H1 (cell line): ENCODE measurements around the gene PTER. TPM values are rescaled to one million over a fixed set of nuclear protein-coding genes. Genes with fewer than 3 reads are reported as not detected.

Experiments used
- CTCF ChIA-PET: fragments of 300-600 bp; sonication (Branson Sonifier 250); formaldehyde crosslinking; loops from one replicate; lab custom pipeline; 2021; ENCODE audit not compliant: partially characterized antibody; lab: Charles Lee
- POLR2A ChIA-PET: fragments of 300-600 bp; sonication (Branson Sonifier 250); formaldehyde crosslinking; loops from one replicate; lab custom pipeline; 2021; ENCODE audit warnings: inconsistent platforms; ENCODE audit not compliant: partially characterized antibody; lab: Charles Lee
- DNase-seq, 2 experiments: peaks; one replicate each; pipeline versions ENCODE4 v3.0.0 to v3.0.0-alpha.2; 2010 to 2022; ENCODE audit warnings: low spot score in 2 of 2, low read depth in 1 of 2, mixed read lengths in 1 of 2
- FAIRE-seq: peaks from 2 replicates; lab custom pipeline; 2011; peaks lifted over from hg19 to GRCh38; lab: Jason Lieb, UNC
- H2AFZ ChIP-seq: 2 replicates; pipeline ENCODE4 v1.8.1; 2012; ENCODE audit warnings: low read length, inconsistent platforms
- H2AK5ac ChIP-seq: 2 replicates; pipeline ENCODE4 v1.6.1; 2013; ENCODE audit warnings: low read depth, low read length
- H2BK120ac ChIP-seq: replicated peaks from 2 replicates; pipeline ENCODE3; 2013; ENCODE audit warnings: low read depth, low read length, inconsistent platforms
- H2BK12ac ChIP-seq: 2 replicates; pipeline ENCODE4 v1.6.1; 2013; ENCODE audit warnings: low read depth, low read length
- H2BK15ac ChIP-seq: 2 replicates; pipeline ENCODE4 v1.6.1; 2013; ENCODE audit warnings: low read length
- H2BK20ac ChIP-seq: 2 replicates; pipeline ENCODE4 v1.6.1; 2013; ENCODE audit warnings: low read length
- H2BK5ac ChIP-seq: 2 replicates; pipeline ENCODE4 v1.6.1; 2013; ENCODE audit warnings: low read depth, low read length
- H3K14ac ChIP-seq: 2 replicates; pipeline ENCODE4 v1.6.1; 2013; ENCODE audit warnings: inconsistent platforms; ENCODE audit not compliant: insufficient read length
- H3K18ac ChIP-seq: 2 replicates; pipeline ENCODE4 v1.6.1; 2013; ENCODE audit warnings: low read length; ENCODE audit errors: extremely low read depth
- H3K23ac ChIP-seq: 2 replicates; pipeline ENCODE4 v1.6.1; 2013; ENCODE audit warnings: inconsistent platforms; ENCODE audit not compliant: insufficient read length
- H3K23me2 ChIP-seq: 2 replicates; pipeline ENCODE4 v1.6.1; 2013; ENCODE audit warnings: low read depth, low read length
- H3K27ac ChIP-seq: 2 replicates; pipeline ENCODE4 v1.6.1; 2011; ENCODE audit warnings: low read depth, low read length, inconsistent platforms
- H3K27me3 ChIP-seq, 4 experiments: replicated peaks in 1 of 4; 1 replicate in 1 of 4; 2 replicates in 3 of 4; pipeline versions ENCODE4 v1.6.1 to v1.8.1; 2011 to 2013; ENCODE audit warnings: low read length in 3 of 4, mild to moderate bottlenecking in 3 of 4, inconsistent platforms in 2 of 4, mixed read lengths in 2 of 4, moderate library complexity in 1 of 4; ENCODE audit not compliant: control insufficient read depth in 3 of 4, insufficient read depth in 3 of 4; ENCODE audit errors: extremely low read depth in 1 of 4
- H3K36me3 ChIP-seq, 4 experiments: 2 replicates each; pipeline versions ENCODE4 v1.6.1 to v1.8.1; 2011 to 2013; ENCODE audit warnings: mild to moderate bottlenecking in 4 of 4, low read length in 3 of 4, moderate library complexity in 2 of 4, control low read depth in 1 of 4, inconsistent platforms in 1 of 4; ENCODE audit not compliant: insufficient read depth in 4 of 4, control insufficient read depth in 2 of 4
- H3K4ac ChIP-seq: replicated peaks from 2 replicates; pipeline ENCODE3; 2013; ENCODE audit warnings: low read length, low read depth, mixed read lengths, inconsistent platforms; ENCODE audit not compliant: insufficient read length
- H3K4me1 ChIP-seq, 4 experiments: replicated peaks in 1 of 4; 1 replicate in 1 of 4; 2 replicates in 3 of 4; pipeline versions ENCODE4 v1.6.1 to v1.8.1; 2011 to 2013; ENCODE audit warnings: low read length in 3 of 4, inconsistent platforms in 2 of 4, mixed read lengths in 1 of 4; ENCODE audit not compliant: insufficient read depth in 4 of 4, control insufficient read depth in 3 of 4
- H3K4me2 ChIP-seq, 2 experiments: 2 replicates each; pipeline versions ENCODE4 v1.6.1 to v1.8.1; 2011 to 2013; ENCODE audit warnings: low read depth in 2 of 2, low read length in 2 of 2, control low read depth in 1 of 2, inconsistent platforms in 1 of 2, mild to moderate bottlenecking in 1 of 2; ENCODE audit not compliant: insufficient read depth in 1 of 2
- H3K4me3 ChIP-seq, 4 experiments: fragments of 200-600, 300-600 bp in 1 of 4; sonication (generic), shearing (Covaris generic), sonication (Bioruptor Twin) in 1 of 4; 2 replicates each; pipeline versions ENCODE4 v1.5.1 to v1.8.1; 2011 to 2016; ENCODE audit warnings: low read length in 4 of 4, low read depth in 3 of 4, control low read depth in 2 of 4, inconsistent platforms in 2 of 4, mild to moderate bottlenecking in 2 of 4, mixed read lengths in 1 of 4, moderate library complexity in 1 of 4; ENCODE audit not compliant: insufficient read depth in 2 of 4; ENCODE audit errors: extremely low read depth in 1 of 4
- H3K56ac ChIP-seq: replicated peaks from 2 replicates; pipeline ENCODE3; 2013; ENCODE audit warnings: low read depth, mild to moderate bottlenecking, mixed read lengths, low read length, inconsistent platforms; ENCODE audit not compliant: insufficient read length
- H3K79me1 ChIP-seq: 2 replicates; pipeline ENCODE4 v1.6.1; 2013; ENCODE audit warnings: low read depth, low read length, control low read depth
- H3K79me2 ChIP-seq, 2 experiments: 2 replicates each; pipeline versions ENCODE4 v1.6.1 to v1.8.1; 2012 to 2013; ENCODE audit warnings: low read length in 2 of 2, mild to moderate bottlenecking in 2 of 2, inconsistent platforms in 1 of 2; ENCODE audit not compliant: insufficient read depth in 2 of 2, control insufficient read depth in 1 of 2
- H3K9ac ChIP-seq, 4 experiments: replicated peaks in 1 of 4; 1 replicate in 1 of 4; 2 replicates in 3 of 4; pipeline versions ENCODE4 v1.6.1 to v1.8.1; 2011 to 2013; ENCODE audit warnings: low read depth in 3 of 4, low read length in 3 of 4, control low read depth in 2 of 4, mild to moderate bottlenecking in 2 of 4, moderate library complexity in 2 of 4, inconsistent platforms in 1 of 4; ENCODE audit errors: extremely low read depth in 1 of 4
- H3K9me3 ChIP-seq, 2 experiments: 2 replicates each; pipeline versions ENCODE4 v1.6.1 to v1.8.1; 2012 to 2013; ENCODE audit warnings: mild to moderate bottlenecking in 2 of 2, moderate library complexity in 2 of 2, control low read depth in 1 of 2, inconsistent platforms in 1 of 2, low read depth in 1 of 2, low read length in 1 of 2, mixed read lengths in 1 of 2; ENCODE audit not compliant: insufficient read depth in 2 of 2
- H4K20me1 ChIP-seq, 2 experiments: replicated peaks in 1 of 2; 2 replicates each; pipeline versions ENCODE3 to v1.8.1; 2011 to 2013; ENCODE audit warnings: inconsistent platforms in 2 of 2, low read length in 2 of 2, mild to moderate bottlenecking in 1 of 2; ENCODE audit not compliant: insufficient read depth in 2 of 2, control insufficient read depth in 1 of 2
- H4K5ac ChIP-seq: 2 replicates; pipeline ENCODE4 v1.6.1; 2013; ENCODE audit warnings: low read length, low read depth, mixed read lengths, inconsistent platforms; ENCODE audit not compliant: insufficient read length
- H4K8ac ChIP-seq: 2 replicates; pipeline ENCODE4 v1.8.0; 2013; ENCODE audit warnings: mild to moderate bottlenecking, moderate library complexity, low read length, inconsistent platforms; ENCODE audit not compliant: insufficient read depth; ENCODE audit errors: extremely low read depth
- H4K91ac ChIP-seq: replicated peaks from 2 replicates; pipeline ENCODE3; 2013; ENCODE audit warnings: low read length, mixed read lengths, inconsistent platforms; ENCODE audit not compliant: insufficient read length
- ATF2 ChIP-seq: IDR thresholded peaks from 2 replicates; pipeline ENCODE4 v1.6.1; 2012; ENCODE audit warnings: low read length, inconsistent platforms
- CEBPB ChIP-seq: IDR thresholded peaks from 2 replicates; pipeline ENCODE4 v1.6.1; 2012; ENCODE audit warnings: low read depth, low read length
- CHD1 ChIP-seq: IDR thresholded peaks from 2 replicates; pipeline ENCODE4 v1.6.1; 2012; ENCODE audit warnings: low read depth, low read length, improper control_type of control experiment
- CREB1 ChIP-seq: IDR thresholded peaks from 2 replicates; pipeline ENCODE4 v1.6.1; 2012; ENCODE audit warnings: inconsistent platforms
- FOSL1 ChIP-seq: IDR thresholded peaks from 2 replicates; pipeline ENCODE4 v1.6.1; 2011; ENCODE audit warnings: mild to moderate bottlenecking, low read depth, low read length, moderate library complexity; ENCODE audit not compliant: insufficient read depth
- KDM4A ChIP-seq: IDR thresholded peaks from one replicate; pipeline ENCODE4 v1.7.1; 2012; ENCODE audit warnings: low read depth, mild to moderate bottlenecking, moderate library complexity, low read length, inconsistent platforms; ENCODE audit not compliant: severe bottlenecking
- MAFK ChIP-seq: IDR thresholded peaks from 2 replicates; pipeline ENCODE4 v1.6.1; 2012; ENCODE audit warnings: low read depth, mild to moderate bottlenecking, improper control_type of control experiment, low read length
- NANOG ChIP-seq: IDR thresholded peaks from 2 replicates; pipeline ENCODE4 v1.6.1; 2011; ENCODE audit warnings: low read length, low read depth, mild to moderate bottlenecking, inconsistent platforms; ENCODE audit not compliant: insufficient read depth, poor library complexity, severe bottlenecking
- SRF ChIP-seq: IDR thresholded peaks from 2 replicates; pipeline ENCODE4 v1.6.1; 2011; ENCODE audit warnings: mild to moderate bottlenecking, low read depth, low read length, moderate library complexity
- WGBS, 2 experiments: shearing (Covaris generic) in 1 of 2; methylation state at CpG; one replicate each; pipeline versions ENCODE4 v1.1.6 to v1.1.7; 2013 to 2015; ENCODE audit warnings: low lambda C conversion rate in 2 of 2, mixed read lengths in 2 of 2, inconsistent platforms in 1 of 2, low coverage in 1 of 2, missing lambda C conversion rate in 1 of 2; ENCODE audit not compliant: insufficient replicate concordance in 2 of 2, insufficient coverage in 1 of 2, insufficient read length in 1 of 2; ENCODE audit errors: extremely low coverage in 1 of 2, missing lambda C conversion rate in 1 of 2; 5-methylcytosine and 5-hydroxymethylcytosine counted together
- polyA plus RNA-seq, 7 experiments: library from polyadenylated mRNA; depleted of rRNA in 3 of 7; stranded (reverse) in 5 of 7; unstranded in 2 of 7; fragments of >200 nt in 5 of 7; fragments of 200-250 nt in 2 of 7; gene quantifications; 1 replicate in 5 of 7; 2 replicates in 1 of 7; 4 replicates in 1 of 7; pipeline versions ENCODE4 v1.2.1 to v1.2.3, GENCODE V29; 2011 to 2013; ENCODE audit warnings: missing spikeins in 2 of 7, mixed read lengths in 2 of 7
- total RNA-seq: library from RNA; stranded (reverse); fragmentation: NEBNext Ultra II Directional; extraction: Animal tissue kit (Norgen Biotek cat#: 25700); gene quantifications from 2 replicates; pipeline ENCODE4 v1.2.1, GENCODE V29; 2021

PTER gene
- total and polyA plus RNA-seq, 2 of the 8 experiments (the other 6 are each of a cell fraction or from before 2014, with no cell fraction given) = 4.4 to 7.8 TPM

GRCh38 chr10:16449454-16449853 is 12.6 kb downstream of the PTER start:
- no peak overlapping the region for H3K4ac ChIP-seq
- no peak overlapping the region for H4K91ac ChIP-seq
- H2BK5ac ChIP-seq = no peak overlapping the region
- no peak overlapping the region for H3K23ac ChIP-seq
- no peak overlapping the region for H3K4me2 ChIP-seq
- H2BK20ac ChIP-seq = no peak overlapping the region
- no peaks in the 10 kb centered on the region; the same call in 1 of the 2 replicates for H3K79me1 ChIP-seq
- no peak overlapping the region for H2AFZ ChIP-seq
- no peaks in the 10 kb centered on the region; a peak in 2 of 4 replicates for H3K79me2 ChIP-seq
- H4K5ac ChIP-seq = no peak overlapping the region
- H3K9ac ChIP-seq = no peak overlapping the region
- no peak overlapping the region for H2BK120ac ChIP-seq
- H3K4me1 ChIP-seq = no peaks in the 10 kb centered on the region
- no peaks in the 10 kb centered on the region for H4K20me1 ChIP-seq
- no peak overlapping the region for H2BK15ac ChIP-seq
- FAIRE-seq (no peak), DNase-seq (no peak)
- CTCF ChIA-PET = no interaction called here
- H2AK5ac ChIP-seq = no peak overlapping the region
- 98% methylated on average over 5 of the region's 5 CpGs; no CpG with 5 or more reads in 1 of the 2 experiments for WGBS, 2 experiments
- no peak overlapping the region for H3K18ac ChIP-seq
- H3K4me3 ChIP-seq = no peak overlapping the region
- no peak overlapping the region for H3K14ac ChIP-seq
- no peaks in the 10 kb centered on the region; a peak in 1 of 4 replicates for H3K9me3 ChIP-seq
- H3K56ac ChIP-seq = no peak overlapping the region
- no peak overlapping the region for H2BK12ac ChIP-seq
- H3K27me3 ChIP-seq = no peaks in the 10 kb centered on the region
- H3K36me3 ChIP-seq = no peaks in the 10 kb centered on the region
- H3K23me2 ChIP-seq = no peaks in the 10 kb centered on the region
- H3K27ac ChIP-seq = no peak overlapping the region
- POLR2A ChIA-PET = no interaction called here
- TF ChIP-seq ATF2 (no peak), CEBPB (no peak), KDM4A (no peak), FOSL1 (no peak), CREB1 (no peak), NANOG (no peak), SRF (no peak), MAFK (no peak), CHD1 (no peak)
- H4K8ac ChIP-seq = no peak overlapping the region
